Uterus (tissue), 4 donors: ENCODE results near the gene MTMR11. TPM values are rescaled to one million over a fixed set of nuclear protein-coding genes. Genes with fewer than 3 reads are reported as not detected.
"Not testable (repeated sequence)": the region's sequence is repeated elsewhere in the genome, so short reads cannot be mapped to it uniquely, and the experiment has no call there.

ENCODE experiments used
- DNase-seq, 2 donors: peaks; one replicate each; pipeline ENCODE4 v3.0.0-alpha.2; 2019 to 2020
- H3K27ac ChIP-seq, 2 donors: fragments of 200-600 bp; sonication (generic); 1 replicate in 1 of 2; 2 replicates in 1 of 2; pipeline ENCODE4 v1.5.1; 2016 to 2018
- H3K27me3 ChIP-seq, 2 donors: fragments of 200-600 bp; sonication (generic); one replicate each; pipeline ENCODE4 v1.5.1; 2018 to 2019; ENCODE audit warnings: control low read depth in 1 of 2
- H3K36me3 ChIP-seq, 2 donors: fragments of 200-600 bp; sonication (generic); one replicate each; pipeline ENCODE4 v1.5.1; 2019; ENCODE audit warnings: control low read depth in 1 of 2
- H3K4me1 ChIP-seq, 2 donors: fragments of 200-600 bp; sonication (generic); one replicate each; pipeline ENCODE4 v1.5.1; 2018 to 2019; ENCODE audit warnings: control low read depth in 1 of 2
- H3K4me3 ChIP-seq, 2 donors: fragments of 200-600 bp; sonication (generic); 1 replicate in 1 of 2; 2 replicates in 1 of 2; pipeline ENCODE4 v1.5.1; 2018 to 2019; ENCODE audit warnings: mild to moderate bottlenecking in 1 of 2
- H3K9me3 ChIP-seq, 2 donors: fragments of 200-600 bp; sonication (generic); one replicate each; pipeline ENCODE4 v1.5.1; 2019; ENCODE audit warnings: control low read depth in 1 of 2
- POLR2A ChIP-seq, 2 donors: fragments of 450-650 bp; IDR thresholded peaks; one replicate each; pipeline ENCODE4 v1.6.1; 2016; ENCODE audit warnings: antibody characterized with exemption in 2 of 2, mild to moderate bottlenecking in 1 of 2, moderate library complexity in 1 of 2
- intact Hi-C: fragments of 100-400 bp; cut with DNase I; formaldehyde crosslinking; loops from one replicate; pipeline ENCODE4 v1.15.1; 2023; ENCODE audit warnings: low total_unique reads
- total RNA-seq, 4 donors: library from RNA; depleted of rRNA in 3 of 4; stranded (reverse); fragments of >200 nt in 3 of 4; gene quantifications; one replicate each; pipeline versions ENCODE4 v1.1.0 to v1.2.4, GENCODE V29; 2014 to 2023
- TF ChIP-seq, protein P1 (sequence below), 4 experiments: fragments of 200-600 bp in 2 of 4; fragments of 450-650 bp in 2 of 4; sonication (generic) in 2 of 4; IDR thresholded peaks; one replicate each; pipeline ENCODE4 v1.5.1; 2016 to 2019; ENCODE audit warnings: antibody characterized with exemption in 4 of 4, mild to moderate bottlenecking in 2 of 4, moderate library complexity in 1 of 4
- donor health status: DM: yes; HTN: yes; CAD: no.

Gene MTMR11
- total RNA-seq, 4 donors from 2014 or later = 6.4 to 48.2 (median 32.1) TPM

DNA sequence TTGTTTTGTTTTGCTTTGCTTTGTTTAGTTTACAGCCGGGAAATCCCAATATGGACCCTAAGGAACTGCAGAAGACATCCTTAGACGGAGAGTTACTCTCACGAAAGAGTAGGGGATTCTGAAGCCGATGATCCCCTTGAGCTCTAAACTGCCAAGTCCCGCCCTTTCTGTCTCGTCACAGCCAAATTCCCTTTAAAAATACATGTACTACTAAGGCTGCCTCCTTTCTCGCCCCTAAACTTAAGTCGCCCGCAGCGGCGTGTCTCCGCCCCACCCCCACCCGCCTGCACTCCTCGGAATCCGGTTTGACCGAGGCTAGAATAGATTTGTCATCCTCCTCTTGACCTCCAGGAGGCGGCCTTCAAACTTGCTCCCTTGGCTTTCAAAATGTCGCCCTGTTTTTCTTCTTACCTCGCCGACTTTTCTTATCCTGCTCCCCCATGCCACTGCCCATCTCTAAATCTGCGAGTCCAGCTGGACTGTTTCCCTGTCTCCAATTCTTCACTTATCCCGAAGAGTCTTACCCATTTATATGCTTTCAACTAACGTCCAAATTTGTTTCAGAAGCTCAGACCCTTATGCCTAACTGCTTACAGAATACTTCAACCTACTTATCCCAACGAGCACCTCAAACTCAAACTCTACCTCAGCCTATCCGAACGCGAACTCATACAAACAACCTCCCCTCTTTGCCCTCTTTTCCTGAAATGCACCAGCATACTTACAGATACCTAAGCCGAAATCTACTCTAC is 48.3 kb downstream of the MTMR11 start:
- peaks cover 0 to 9% of the 10 kb centered on the region in 2 donors for H3K4me1 ChIP-seq
- H3K4me3 ChIP-seq = peak overlapping the region; percentile 72 to 90
- no peaks in the 10 kb centered on the region for H3K27me3 ChIP-seq
- no peaks in the 10 kb centered on the region for H3K36me3 ChIP-seq
- no peaks in the 10 kb centered on the region for H3K9me3 ChIP-seq
- TF ChIP-seq, protein P1, sequence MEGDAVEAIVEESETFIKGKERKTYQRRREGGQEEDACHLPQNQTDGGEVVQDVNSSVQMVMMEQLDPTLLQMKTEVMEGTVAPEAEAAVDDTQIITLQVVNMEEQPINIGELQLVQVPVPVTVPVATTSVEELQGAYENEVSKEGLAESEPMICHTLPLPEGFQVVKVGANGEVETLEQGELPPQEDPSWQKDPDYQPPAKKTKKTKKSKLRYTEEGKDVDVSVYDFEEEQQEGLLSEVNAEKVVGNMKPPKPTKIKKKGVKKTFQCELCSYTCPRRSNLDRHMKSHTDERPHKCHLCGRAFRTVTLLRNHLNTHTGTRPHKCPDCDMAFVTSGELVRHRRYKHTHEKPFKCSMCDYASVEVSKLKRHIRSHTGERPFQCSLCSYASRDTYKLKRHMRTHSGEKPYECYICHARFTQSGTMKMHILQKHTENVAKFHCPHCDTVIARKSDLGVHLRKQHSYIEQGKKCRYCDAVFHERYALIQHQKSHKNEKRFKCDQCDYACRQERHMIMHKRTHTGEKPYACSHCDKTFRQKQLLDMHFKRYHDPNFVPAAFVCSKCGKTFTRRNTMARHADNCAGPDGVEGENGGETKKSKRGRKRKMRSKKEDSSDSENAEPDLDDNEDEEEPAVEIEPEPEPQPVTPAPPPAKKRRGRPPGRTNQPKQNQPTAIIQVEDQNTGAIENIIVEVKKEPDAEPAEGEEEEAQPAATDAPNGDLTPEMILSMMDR (IDR thresholded peaks at IDR 0.05) = peak; percentile 51 to 58 (median 55)
- TF ChIP-seq POLR2A (IDR thresholded peaks at IDR 0.05) = no peak
- DNase-seq = peak; percentile 84 to 89
- intact Hi-C loops = no loop called here
- H3K27ac ChIP-seq = peak overlapping the region; percentile 99 to 100

DNA sequence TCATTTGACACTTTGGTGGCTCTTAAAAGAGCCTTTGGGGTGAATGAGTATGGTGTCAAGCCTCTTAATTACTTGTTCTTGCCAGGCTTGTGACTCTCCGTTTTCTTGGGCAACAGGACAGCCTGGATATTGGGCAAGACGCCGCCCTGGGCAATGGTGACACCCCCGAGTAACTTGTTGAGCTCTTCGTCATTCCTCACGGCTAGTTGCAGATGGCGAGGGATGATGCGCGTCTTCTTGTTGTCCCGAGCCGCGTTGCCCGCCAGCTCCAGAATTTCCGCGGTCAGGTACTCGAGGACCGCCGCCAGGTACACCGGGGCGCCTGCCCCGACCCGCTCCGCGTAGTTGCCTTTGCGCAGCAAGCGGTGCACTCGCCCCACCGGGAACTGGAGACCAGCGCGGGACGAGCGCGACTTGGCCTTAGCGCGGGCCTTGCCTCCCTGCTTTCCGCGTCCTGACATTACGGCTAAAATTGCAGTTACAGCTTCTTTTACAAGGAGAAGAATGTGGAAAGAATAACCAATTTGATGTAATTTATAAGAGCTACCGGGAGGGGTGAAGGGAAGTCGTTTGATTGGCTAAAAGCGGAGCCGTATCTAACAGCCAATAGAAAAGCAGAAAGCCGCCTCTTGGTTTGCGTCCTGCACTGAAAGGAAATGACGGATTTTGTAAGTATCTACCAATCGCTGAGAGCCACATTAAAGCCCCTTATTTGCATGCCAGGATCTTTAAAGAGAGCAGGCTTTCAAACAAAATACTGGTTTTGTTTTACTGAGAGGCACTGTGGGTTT is 49.0 kb downstream of the MTMR11 start:
- intact Hi-C loops = no loop called here
- no peaks in the 10 kb centered on the region for H3K36me3 ChIP-seq
- peak overlapping the region; percentile 99 to 100 for H3K27ac ChIP-seq
- peak overlapping the region; percentile 72 to 90 for H3K4me3 ChIP-seq
- TF ChIP-seq, protein P1 (IDR thresholded peaks at IDR 0.05) = peak in 1 of 4 experiments; percentile 40
- peak; percentile 93 to 96 for TF ChIP-seq POLR2A (IDR thresholded peaks at IDR 0.05)
- H3K4me1 ChIP-seq = peaks cover 0 to 9% of the 10 kb centered on the region in 2 donors
- DNase-seq = peak; percentile 72 to 95
- no peaks in the 10 kb centered on the region for H3K9me3 ChIP-seq
- H3K27me3 ChIP-seq = no peaks in the 10 kb centered on the region

DNA sequence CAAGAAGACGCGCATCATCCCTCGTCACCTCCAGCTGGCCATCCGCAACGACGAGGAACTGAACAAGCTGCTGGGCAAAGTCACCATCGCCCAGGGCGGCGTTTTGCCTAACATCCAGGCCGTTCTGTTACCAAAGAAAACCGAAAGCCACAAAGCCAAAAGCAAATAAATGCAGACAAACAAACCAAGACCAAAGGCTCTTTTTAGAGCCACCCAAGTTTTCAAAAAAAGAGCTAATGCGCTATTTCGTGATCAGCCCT is 49.6 kb downstream of the MTMR11 start:
- intact Hi-C loops, H3K27me3 ChIP-seq, H3K4me1 ChIP-seq, H3K36me3 ChIP-seq, DNase-seq, H3K9me3 ChIP-seq: not testable (repeated sequence)
- Histone ChIP-seq H3K4me3 (peak overlapping the region; percentile 72 to 90), H3K27ac (peak overlapping the region; percentile 99 to 100)

GRCh38 chr1:149886396-149887195 is 50.1 kb downstream of the MTMR11 start:
- Histone ChIP-seq H3K9me3 (no peaks in the 10 kb centered on the region), H3K27ac (peak overlapping the region; percentile 99 to 100), H3K36me3 (no peaks in the 10 kb centered on the region), H3K4me1 (peaks cover 0 to 9% of the 10 kb centered on the region in 2 donors), H3K27me3 (no peaks in the 10 kb centered on the region), H3K4me3 (peak overlapping the region; percentile 72 to 90)
- intact Hi-C loops = no loop called here
- peak; percentile 83 to 96 for DNase-seq
- TF ChIP-seq, protein P1 (IDR thresholded peaks at IDR 0.05) = peak in 1 of 4 experiments; percentile 40
- TF ChIP-seq POLR2A (IDR thresholded peaks at IDR 0.05) = peak; percentile 99

DNA sequence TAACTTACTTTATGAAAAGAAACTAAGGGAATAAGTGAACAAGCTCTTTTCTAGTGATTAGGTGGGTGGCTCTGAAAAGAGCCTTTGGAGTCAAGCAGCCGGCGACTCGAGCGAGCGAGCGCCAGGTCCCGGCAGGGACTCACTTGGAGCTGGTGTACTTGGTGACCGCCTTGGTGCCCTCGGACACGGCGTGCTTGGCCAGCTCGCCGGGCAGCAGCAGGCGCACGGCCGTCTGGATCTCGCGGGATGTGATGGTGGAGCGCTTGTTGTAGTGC is 50.6 kb downstream of the MTMR11 start:
- intact Hi-C loops = not testable (repeated sequence)

More for the DNA sequence above, 50.6 kb downstream of the MTMR11 start:
- Histone ChIP-seq H3K4me3 (peak overlapping the region; percentile 66 to 72), H3K27ac (peak overlapping the region; percentile 99 to 100)
- DNase-seq, H3K4me1 ChIP-seq, H3K9me3 ChIP-seq, H3K27me3 ChIP-seq, H3K36me3 ChIP-seq: not testable (repeated sequence)
